ENCODE measurements around the gene SLC12A8. TPM values are rescaled to one million over a fixed set of nuclear protein-coding genes. Genes with fewer than 3 reads are reported as not detected.

The SLC12A8 gene
- total and polyA plus RNA-seq, 2 of the 13 experiments (the other 11 are each of a cell fraction or from before 2014, with no cell fraction given) = 0.44 to 0.71 TPM

DNA sequence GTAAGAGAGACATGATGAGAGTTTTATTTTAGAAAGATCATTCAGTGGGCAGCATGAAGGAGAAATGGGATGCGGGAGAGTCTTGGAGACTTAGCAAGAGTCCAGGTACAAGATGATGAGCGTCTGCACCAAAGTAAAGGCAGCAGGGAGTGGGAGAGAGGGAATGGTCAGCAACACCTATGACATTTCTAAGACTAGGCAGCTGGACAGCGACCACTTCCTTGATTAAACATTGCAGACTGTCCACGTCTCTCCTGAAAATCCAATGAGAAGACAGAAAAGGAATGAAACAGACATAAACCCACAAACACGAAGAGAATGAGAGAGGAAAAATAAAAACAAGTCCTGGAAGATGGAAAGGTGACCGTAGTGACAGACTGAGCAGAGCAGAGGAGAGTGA lies 110.1 kb downstream of the SLC12A8 start:
- DNase-seq (ENCODE audit: low spot score) (no peak), ATAC-seq (peak; percentile 26; the same call in 1 of the 3 replicates), FAIRE-seq (no peak)
- ChIA-PET CTCF (ENCODE audit: low intra/inter-chr PET ratio, low total read pairs) (no interaction called here), POLR2A (no interaction called here)
- no peak overlapping the region for H3K4me2 ChIP-seq (ENCODE audit: low read depth, low read length)
- no TSS peak for BruUV-seq (replicated peaks)
- no peaks in the 10 kb centered on the region for H3K36me3 ChIP-seq (replicated peaks in 1 of 2; ENCODE audit: control insufficient read depth in 1 of 2, insufficient read depth in 2 of 2, low read length in 2 of 2)
- no peaks in the 10 kb centered on the region for H3K79me2 ChIP-seq (ENCODE audit: insufficient read depth, low read length)
- in situ Hi-C loops (cut with HindIII; ENCODE audit: extremely low pct_ligation_motif_present, low pct_unique_long_range_greater_than_20kb) = no loop called here
- TF ChIP-seq REST (IDR thresholded peaks at IDR 0.05; ENCODE audit: borderline replicate concordance in 1 of 2, low read depth in 1 of 2, low read length in 2 of 2) = peak in 1 of 2 experiments; percentile 79; a peak in 3 of 4 replicates
- TF ChIP-seq ZNF83 (CRISPR knock-in tag; IDR thresholded peaks at IDR 0.05; ENCODE audit: borderline replicate concordance) = no peak
- 0 out of 2 replicates have a peak, but pooled peaks have one; percentile 57 for TF ChIP-seq MIER2 (CRISPR knock-in tag; IDR thresholded peaks at IDR 0.05)
- intact Hi-C loops (cut with micrococcal nuclease; ENCODE audit: unreplicated experiment) = no loop called here
- no peak overlapping the region for H3K9ac ChIP-seq (ENCODE audit: insufficient read depth, low read depth, low read length)
- H3K27ac ChIP-seq (ENCODE audit: extremely low read length, insufficient read depth, low read length) = no peak overlapping the region
- H3K27me3 ChIP-seq (ENCODE audit: control insufficient read depth in 1 of 2, insufficient read depth in 2 of 2, low read length in 2 of 2) = no peaks in the 10 kb centered on the region
- H2AFZ ChIP-seq (ENCODE audit: low read length) = no peak overlapping the region
- no peaks in the 10 kb centered on the region for H4K20me1 ChIP-seq (ENCODE audit: insufficient read depth, low read length)
- 34% methylated on average over 6 of the region's 6 CpGs for WGBS (ENCODE audit: low lambda C conversion rate)
- H3K4me1 ChIP-seq (ENCODE audit: insufficient read depth, low read length) = no peaks in the 10 kb centered on the region
- no peaks in the 10 kb centered on the region for H3K9me3 ChIP-seq (ENCODE audit: low read length)
- H3K4me3 ChIP-seq (replicated peaks in 1 of 3; ENCODE audit: insufficient read depth in 1 of 3, low read depth in 2 of 3, low read length in 3 of 3) = no peak overlapping the region

DNA sequence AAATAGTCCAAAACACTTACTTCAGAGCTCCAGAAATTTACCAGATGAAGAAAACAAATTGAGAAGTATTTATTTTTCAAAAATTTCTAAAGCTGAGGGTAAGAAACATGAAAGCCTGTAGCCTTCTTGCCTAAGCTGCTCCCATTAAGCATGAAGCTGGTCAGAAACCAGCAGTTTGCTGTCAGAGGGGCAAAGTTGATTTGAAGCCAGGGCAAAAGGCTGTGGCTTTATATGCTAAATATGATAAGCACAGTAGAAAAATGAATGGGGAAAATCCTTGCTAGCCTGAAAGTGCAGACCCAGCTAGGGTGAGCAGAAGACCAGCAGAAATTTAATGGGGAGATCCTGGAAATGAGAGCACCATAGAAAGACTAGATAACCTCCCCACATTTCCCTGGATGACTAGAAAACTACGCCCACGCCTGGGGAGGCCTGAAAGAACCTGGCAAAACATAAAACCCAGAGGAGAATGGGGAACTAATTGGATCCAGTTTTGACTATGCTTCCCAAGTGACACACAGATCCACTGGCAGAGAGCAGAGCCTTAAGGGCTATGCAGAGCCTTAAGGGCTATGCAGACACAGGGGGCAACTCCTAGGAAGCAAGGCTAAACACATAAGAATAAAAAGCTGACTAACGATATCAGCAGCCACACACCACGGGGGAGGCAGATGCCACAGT lies 113.8 kb downstream of the SLC12A8 start:
- DNase-seq (ENCODE audit: low spot score) = no peak
- ATAC-seq = no peak
- Histone ChIP-seq H4K20me1 (ENCODE audit: insufficient read depth, low read length) (no peaks in the 10 kb centered on the region), H3K4me2 (ENCODE audit: low read depth, low read length) (no peak overlapping the region), H3K27me3 (ENCODE audit: control insufficient read depth in 1 of 2, insufficient read depth in 2 of 2, low read length in 2 of 2) (no peaks in the 10 kb centered on the region), H3K79me2 (ENCODE audit: insufficient read depth, low read length) (no peaks in the 10 kb centered on the region), H3K9ac (ENCODE audit: insufficient read depth, low read depth, low read length) (no peak overlapping the region), H3K4me1 (ENCODE audit: insufficient read depth, low read length) (no peaks in the 10 kb centered on the region), H3K36me3 (replicated peaks in 1 of 2; ENCODE audit: control insufficient read depth in 1 of 2, insufficient read depth in 2 of 2, low read length in 2 of 2) (no peaks in the 10 kb centered on the region), H3K27ac (ENCODE audit: extremely low read length, insufficient read depth, low read length) (no peak overlapping the region), H2AFZ (ENCODE audit: low read length) (no peak overlapping the region), H3K4me3 (replicated peaks in 1 of 3; ENCODE audit: insufficient read depth in 1 of 3, low read depth in 2 of 3, low read length in 3 of 3) (no peak overlapping the region), H3K9me3 (ENCODE audit: low read length) (no peaks in the 10 kb centered on the region)
- no TSS peak for BruUV-seq (replicated peaks)
- WGBS (ENCODE audit: low lambda C conversion rate) = 57% methylated on average over 4 of the region's 4 CpGs
- TF ChIP-seq, protein P1, sequence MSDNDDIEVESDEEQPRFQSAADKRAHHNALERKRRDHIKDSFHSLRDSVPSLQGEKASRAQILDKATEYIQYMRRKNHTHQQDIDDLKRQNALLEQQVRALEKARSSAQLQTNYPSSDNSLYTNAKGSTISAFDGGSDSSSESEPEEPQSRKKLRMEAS (IDR thresholded peaks at IDR 0.05) = no peak
- TF ChIP-seq, protein P2, sequence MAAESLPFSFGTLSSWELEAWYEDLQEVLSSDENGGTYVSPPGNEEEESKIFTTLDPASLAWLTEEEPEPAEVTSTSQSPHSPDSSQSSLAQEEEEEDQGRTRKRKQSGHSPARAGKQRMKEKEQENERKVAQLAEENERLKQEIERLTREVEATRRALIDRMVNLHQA (CRISPR knock-in tag; IDR thresholded peaks at IDR 0.05) = no peak
- no peak for FAIRE-seq
- CTCF ChIA-PET (ENCODE audit: low intra/inter-chr PET ratio, low total read pairs) = no interaction called here
- POLR2A ChIA-PET = no interaction called here
- in situ Hi-C loops (cut with HindIII; ENCODE audit: extremely low pct_ligation_motif_present, low pct_unique_long_range_greater_than_20kb) (no loop called here), intact Hi-C loops (cut with micrococcal nuclease; ENCODE audit: unreplicated experiment) (no loop called here)

Data from HepG2 (cell line).